ENCODE results near the gene ITPKB. TPM values are rescaled to one million over a fixed set of nuclear protein-coding genes. Genes with fewer than 3 reads are reported as not detected.

Gene ITPKB
- total RNA-seq = 44.1 TPM
- long read RNA-seq, full-length matches to known transcripts = 19 of 69 reads
- long read RNA-seq, partial matches to known transcripts = 18 of 69 reads
- long read RNA-seq, other reads (novel, unspliced or antisense) = 32 of 69 reads

DNA sequence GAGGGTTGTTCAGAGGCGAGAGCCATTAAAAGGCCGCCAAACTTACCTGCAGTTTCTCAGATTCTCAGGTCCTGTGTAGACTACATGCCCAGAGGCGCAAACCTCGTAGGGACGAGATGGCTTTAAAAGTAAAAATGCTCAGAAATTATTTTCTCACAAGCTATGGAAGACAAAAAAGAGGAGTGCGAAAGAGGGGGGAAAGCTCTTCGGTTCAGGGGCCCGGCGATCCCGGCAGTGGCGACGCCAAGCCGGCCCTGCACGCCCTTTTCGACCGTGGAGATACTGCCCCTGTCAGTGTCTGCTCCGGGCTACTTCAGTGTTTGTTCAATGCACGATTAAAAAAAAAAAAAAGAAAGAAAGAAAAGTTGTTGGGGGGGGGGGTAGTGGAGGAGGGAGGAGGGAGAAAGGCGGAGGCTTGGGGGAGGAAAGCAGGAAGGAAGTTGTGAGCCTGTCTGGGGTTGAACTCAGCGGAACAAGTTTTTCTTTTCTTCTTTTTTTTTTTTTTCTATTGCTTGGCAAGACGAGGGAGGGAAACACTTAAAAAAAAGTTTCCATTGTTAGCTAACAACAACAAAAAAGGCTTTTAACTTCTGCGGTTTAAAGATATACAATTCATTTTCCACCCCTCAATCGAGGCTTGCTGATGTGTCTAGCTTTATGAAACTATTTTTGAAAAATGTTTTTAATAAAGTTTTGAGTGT lies at the start of gene ITPKB:
Gene ITPKB, minus strand, starts transcription at position 288 of the 701 bp plus-strand sequence. CDS start 1,824 bp downstream, outside the sequence.
- TF ChIP-seq CTCF (IDR thresholded peaks at IDR 0.05) = no peak
- Histone ChIP-seq H3K27me3 (no peaks in the 10 kb centered on the region), H3K4me1 (peaks cover 25% of the 10 kb centered on the region), H3K27ac (peak within 1 kb of the TSS; percentile 86), H3K36me3 (peaks cover 22% of the 10 kb centered on the region), H3K4me3 (peak within 1 kb of the TSS; percentile 96), H3K9me3 (no peaks in the 10 kb centered on the region)
- ATAC-seq (peak; percentile 66), DNase-seq (peak; percentile 71)
- intact Hi-C loops (cut with DNase I) = loop anchor here (10.0 kb wide), 2 partner anchors 86 to 104 kb away; no protein-coding TSS in a partner anchor

- intact Hi-C loops (cut with DNase I) = no loop called here
- TF ChIP-seq CTCF (IDR thresholded peaks at IDR 0.05) = no peak
- Histone ChIP-seq H3K36me3 (no peaks in the 10 kb centered on the region), H3K27me3 (no peaks in the 10 kb centered on the region), H3K4me1 (no peaks in the 10 kb centered on the region), H3K27ac (no peak overlapping the region), H3K4me3 (no peak overlapping the region), H3K9me3 (no peaks in the 10 kb centered on the region)
- DNase-seq (no peak), ATAC-seq (no peak)
Measured at GRCh38 chr1:226787638-226788037, 48.6 kb upstream of the ITPKB start.

GRCh38 chr1:226787071-226787470 lies 48.0 kb upstream of the ITPKB start:
- DNase-seq (no peak), ATAC-seq (no peak)
- no peaks in the 10 kb centered on the region for H3K36me3 ChIP-seq
- TF ChIP-seq CTCF (IDR thresholded peaks at IDR 0.05) = no peak
- no peaks in the 10 kb centered on the region for H3K9me3 ChIP-seq
- intact Hi-C loops (cut with DNase I) = no loop called here
- no peaks in the 10 kb centered on the region for H3K27me3 ChIP-seq
- H3K4me1 ChIP-seq = no peaks in the 10 kb centered on the region
- H3K4me3 ChIP-seq = no peak overlapping the region
- no peak overlapping the region for H3K27ac ChIP-seq

DNA sequence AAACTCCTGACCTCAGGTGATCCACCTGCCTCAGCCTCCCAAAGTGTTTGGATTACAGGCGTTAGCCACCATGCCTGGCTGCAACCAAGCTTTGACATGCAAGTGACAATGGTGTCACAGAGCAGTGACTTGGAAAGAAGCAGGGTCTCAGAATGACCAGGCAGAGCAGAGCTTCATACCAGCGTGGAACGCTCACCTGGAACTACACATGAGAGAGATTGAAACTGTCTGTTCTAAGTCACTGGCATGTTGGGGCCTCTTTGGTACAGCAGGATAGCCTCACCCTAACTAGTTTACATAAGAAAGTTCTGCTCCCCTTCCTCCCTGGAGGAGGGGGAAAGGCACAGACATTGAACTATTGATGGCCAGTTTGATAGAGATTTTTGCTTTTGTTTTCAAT lies 47.5 kb upstream of the ITPKB start:
- Histone ChIP-seq H3K27me3 (no peaks in the 10 kb centered on the region), H3K27ac (no peak overlapping the region), H3K36me3 (no peaks in the 10 kb centered on the region), H3K4me1 (no peaks in the 10 kb centered on the region), H3K4me3 (no peak overlapping the region), H3K9me3 (no peaks in the 10 kb centered on the region)
- ATAC-seq (no peak), DNase-seq (no peak)
- intact Hi-C loops (cut with DNase I) = no loop called here
- TF ChIP-seq CTCF (IDR thresholded peaks at IDR 0.05) = no peak

DNA sequence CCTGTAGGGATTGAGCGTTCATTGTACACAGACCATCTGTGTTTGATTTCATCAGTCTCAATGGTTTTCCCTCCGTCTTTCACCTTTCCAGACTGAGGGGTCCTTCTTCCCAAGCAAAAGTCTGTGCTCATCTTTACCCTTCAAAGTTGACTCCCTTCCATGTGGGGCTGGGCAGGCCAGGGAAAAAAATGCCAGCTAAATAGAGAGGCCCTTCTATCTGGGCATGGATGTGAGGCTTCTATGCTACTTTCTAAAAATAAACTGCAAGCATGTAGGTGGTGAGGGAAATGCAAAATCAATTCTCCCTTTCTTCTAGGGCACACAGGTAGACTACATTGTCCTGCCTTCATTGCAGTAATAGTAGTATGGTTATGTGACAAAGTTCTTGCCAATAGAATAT lies 46.7 kb upstream of the ITPKB start:
- H3K4me1 ChIP-seq = no peaks in the 10 kb centered on the region
- no peak for TF ChIP-seq CTCF (IDR thresholded peaks at IDR 0.05)
- no peaks in the 10 kb centered on the region for H3K9me3 ChIP-seq
- H3K36me3 ChIP-seq = no peaks in the 10 kb centered on the region
- ATAC-seq (no peak), DNase-seq (no peak)
- H3K27me3 ChIP-seq = no peaks in the 10 kb centered on the region
- H3K27ac ChIP-seq = no peak overlapping the region
- intact Hi-C loops (cut with DNase I) = no loop called here
- H3K4me3 ChIP-seq = no peak overlapping the region
